Thoracic aorta endothelial cell (primary cell): Measurements from ENCODE around the gene MS4A8. TPM values are rescaled to one million over a fixed set of nuclear protein-coding genes. Genes with fewer than 3 reads are reported as not detected.

ENCODE experiments used
- total RNA-seq: library from RNA; depleted of rRNA; stranded (reverse); fragments of >200 nt; gene quantifications from 2 replicates; pipeline ENCODE4 v1.2.3, GENCODE V29; 2012

The MS4A8 gene
- total RNA-seq: not detected in 2 replicates

GRCh38 chr11:60699284-60699691, at the start of gene MS4A8:
Gene MS4A8, plus strand, starts transcription at chr11:60699612. Its CDS starts 1,249 bp downstream, at chr11:60700861.

GRCh38 chr11:60724420-60724819, 25.0 kb downstream of the MS4A8 start, which contains the start of gene MS4A18:
Gene MS4A18, plus strand, starts transcription at chr11:60724720.

GRCh38 chr11:60756307-60757032, 57.1 kb downstream of the MS4A8 start, which contains the start of gene MS4A15:
Gene MS4A15, plus strand, starts transcription at chr11:60756867. Its CDS starts 6,867 bp downstream, at chr11:60763734.

Other genes with a start within 250 kb of the MS4A8 start
- gene MS4A1, start 243.8 kb upstream of the MS4A8 start, total RNA-seq: not detected in 2 replicates
- not detected in 2 replicates for gene MS4A12, start 206.8 kb upstream of the MS4A8 start, total RNA-seq
- gene MS4A13, start 184.2 kb upstream of the MS4A8 start, total RNA-seq: not detected in 2 replicates
- gene MS4A18, start 25.1 kb downstream of the MS4A8 start, total RNA-seq: not detected in 2 replicates
- not detected in 2 replicates for gene MS4A15, start 57.3 kb downstream of the MS4A8 start, total RNA-seq
- gene MS4A10, start 85.7 kb downstream of the MS4A8 start, total RNA-seq: not detected in 2 replicates
- gene CCDC86, start 142.5 kb downstream of the MS4A8 start, total RNA-seq: 48.9 and 53.3 TPM in 2 replicates
- gene PTGDR2, start 156.3 kb downstream of the MS4A8 start, total RNA-seq: under 0.01 TPM in 1 of 2 replicates, not detected in the other
- gene ZP1, start 167.9 kb downstream of the MS4A8 start, total RNA-seq: not detected in 2 replicates
- 90.8 and 113 TPM in 2 replicates for gene PRPF19, start 207.0 kb downstream of the MS4A8 start, total RNA-seq
- 94.9 and 113 TPM in 2 replicates for gene TMEM109, start 214.5 kb downstream of the MS4A8 start, total RNA-seq
- 45.2 and 49.5 TPM in 2 replicates for gene TMEM132A, start 224.8 kb downstream of the MS4A8 start, total RNA-seq